Esophagus muscularis mucosa (tissue), 4 donors: ENCODE results near the gene NOSTRIN. TPM values are rescaled to one million over a fixed set of nuclear protein-coding genes. Genes with fewer than 3 reads are reported as not detected.

Source experiments
- DNase-seq: peaks from one replicate; pipeline ENCODE4 v3.0.0-alpha.2; 2017; ENCODE audit errors: extremely low spot score
- H3K27ac ChIP-seq, 4 donors: fragments of 200-600 bp; sonication (generic); replicated peaks in 1 of 4; 1 replicate in 3 of 4; 2 replicates in 1 of 4; pipeline ENCODE4 v1.5.1; 2016 to 2019; ENCODE audit warnings: mild to moderate bottlenecking in 1 of 4
- H3K27me3 ChIP-seq, 4 donors: fragments of 200-600 bp; sonication (generic); one replicate each; pipeline versions ENCODE4 v1.5.1 to v1.6.0; 2016 to 2019
- H3K36me3 ChIP-seq, 4 donors: fragments of 200-600 bp; sonication (generic); one replicate each; pipeline ENCODE4 v1.5.1; 2016 to 2019
- H3K4me1 ChIP-seq, 4 donors: fragments of 200-600 bp; sonication (generic); one replicate each; pipeline ENCODE4 v1.5.1; 2016 to 2019
- H3K4me3 ChIP-seq, 4 donors: fragments of 200-600 bp; sonication (generic); 1 replicate in 2 of 4; 2 replicates in 2 of 4; pipeline ENCODE4 v1.5.1; 2016 to 2019; ENCODE audit warnings: mild to moderate bottlenecking in 4 of 4, moderate library complexity in 1 of 4
- H3K9me3 ChIP-seq, 4 donors: fragments of 200-600 bp; sonication (generic); 1 replicate in 3 of 4; 2 replicates in 1 of 4; pipeline ENCODE4 v1.5.1; 2016 to 2019
- CTCF ChIP-seq, 3 experiments: fragments of 200-600 bp in 2 of 3; fragments of 450-650 bp in 1 of 3; sonication (generic) in 2 of 3; IDR thresholded peaks; one replicate each; pipeline ENCODE4 v1.5.1; 2017 to 2019; ENCODE audit warnings: antibody characterized with exemption in 3 of 3, mild to moderate bottlenecking in 2 of 3, moderate library complexity in 1 of 3
- EP300 ChIP-seq: sonication (generic); formaldehyde crosslinking; IDR thresholded peaks from one replicate; pipeline ENCODE4 v1.6.1; 2017; ENCODE audit warnings: antibody characterized with exemption
- POLR2A ChIP-seq: fragments of 450-650 bp; IDR thresholded peaks from one replicate; pipeline ENCODE4 v1.6.1; 2017; ENCODE audit warnings: antibody characterized with exemption, moderate library complexity, mild to moderate bottlenecking, low read depth
- POLR2AphosphoS5 ChIP-seq, 2 donors: sonication (generic); formaldehyde crosslinking; IDR thresholded peaks; one replicate each; pipeline ENCODE4 v1.6.1; 2017; ENCODE audit warnings: antibody characterized with exemption in 2 of 2
- WGBS: methylation state at CpG from one replicate; pipeline ENCODE4 v1.1.5; 2018; 5-methylcytosine and 5-hydroxymethylcytosine counted together
- intact Hi-C: fragments of 100-400 bp; cut with DNase I; formaldehyde crosslinking; loops from one replicate; pipeline ENCODE4 v1.15.1; 2023
- total RNA-seq, 4 donors: library from RNA; depleted of rRNA; stranded (reverse); fragments of >200 nt; gene quantifications; one replicate each; pipeline versions ENCODE4 v1.1.0 to v1.2.1, GENCODE V29; 2016

NOSTRIN gene
- total RNA-seq, 4 donors from 2014 or later, result 6.6 to 21.5 (median 16.2) TPM

DNA sequence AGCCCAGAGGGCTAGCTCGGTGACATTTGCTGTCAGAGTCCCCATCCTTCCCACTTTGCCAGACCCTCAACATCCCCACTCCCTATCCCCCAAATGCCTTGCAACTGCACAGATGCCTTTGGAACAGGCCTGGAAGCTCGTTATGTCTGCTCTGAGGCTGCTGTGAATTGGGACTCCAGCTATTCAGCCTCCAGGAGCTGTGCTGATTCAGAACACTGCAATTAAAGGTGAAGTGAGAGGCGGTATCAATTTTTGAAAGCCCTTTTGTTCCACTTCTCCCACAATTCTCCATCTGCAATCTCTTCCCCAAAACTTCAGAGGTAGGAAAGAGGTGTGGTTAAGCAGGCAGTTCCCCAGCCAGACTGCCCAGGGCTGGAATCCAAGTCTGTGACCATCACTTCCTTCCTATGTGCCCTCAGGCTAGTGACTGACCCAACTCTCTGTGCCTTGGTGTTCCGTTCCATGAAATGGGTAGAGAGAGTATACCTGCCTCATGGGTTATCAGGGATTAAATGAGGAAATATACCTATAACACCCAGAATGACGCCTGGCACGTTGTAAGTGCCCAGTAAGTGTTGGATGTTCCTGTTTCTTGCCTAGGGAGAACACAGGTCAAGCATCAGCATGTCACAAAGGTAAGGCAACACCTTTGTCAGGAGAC is 17.5 kb downstream of the NOSTRIN start:
- no peak for DNase-seq
- no peak overlapping the region for H3K4me3 ChIP-seq
- H3K27me3 ChIP-seq, result no peaks in the 10 kb centered on the region
- TF ChIP-seq CTCF (IDR thresholded peaks at IDR 0.05), result no peak
- TF ChIP-seq POLR2A, result no peak
- TF ChIP-seq EP300, result no peak
- intact Hi-C loops, result no loop called here
- H3K36me3 ChIP-seq, result peaks cover 0 to 13% (median 0%) of the 10 kb centered on the region in 4 donors
- WGBS, result 85% methylated on average over 6 of the region's 6 CpGs
- peaks cover 0 to 11% (median 0%) of the 10 kb centered on the region in 4 donors for H3K4me1 ChIP-seq
- no peaks in the 10 kb centered on the region for H3K9me3 ChIP-seq
- H3K27ac ChIP-seq, result no peak overlapping the region

GRCh38 chr2:168821577-168821976 is 19.1 kb downstream of the NOSTRIN start:
- 95% methylated on average over 8 of the region's 8 CpGs for WGBS
- no peak for DNase-seq
- H3K4me1 ChIP-seq, result peaks cover 0 to 11% (median 0%) of the 10 kb centered on the region in 4 donors
- H3K9me3 ChIP-seq, result no peaks in the 10 kb centered on the region
- no peak overlapping the region for H3K4me3 ChIP-seq
- peaks cover 0 to 15% (median 0%) of the 10 kb centered on the region in 4 donors for H3K36me3 ChIP-seq
- TF ChIP-seq POLR2AphosphoS5 (IDR thresholded peaks at IDR 0.05) (no peak), EP300 (no peak), CTCF (IDR thresholded peaks at IDR 0.05) (no peak)
- no peaks in the 10 kb centered on the region for H3K27me3 ChIP-seq
- intact Hi-C loops, result no loop called here
- no peak overlapping the region for H3K27ac ChIP-seq

- intact Hi-C loops, result no loop called here
- no peaks in the 10 kb centered on the region for H3K9me3 ChIP-seq
- DNase-seq, result no peak
- no peak overlapping the region for H3K27ac ChIP-seq
- 92% methylated on average over 1 of the region's 1 CpG for WGBS
- H3K4me3 ChIP-seq, result no peak overlapping the region
- no peak for TF ChIP-seq EP300
- TF ChIP-seq POLR2A, result no peak
- TF ChIP-seq POLR2AphosphoS5 (IDR thresholded peaks at IDR 0.05), result no peak
- TF ChIP-seq CTCF (IDR thresholded peaks at IDR 0.05), result no peak
- H3K36me3 ChIP-seq, result peaks cover 0 to 18% (median 0%) of the 10 kb centered on the region in 4 donors
- peaks cover 0 to 11% (median 0%) of the 10 kb centered on the region in 4 donors for H3K4me1 ChIP-seq
- H3K27me3 ChIP-seq, result no peaks in the 10 kb centered on the region
These were observed 19.6 kb downstream of the NOSTRIN start for GRCh38 chr2:168821992-168822391.

DNA sequence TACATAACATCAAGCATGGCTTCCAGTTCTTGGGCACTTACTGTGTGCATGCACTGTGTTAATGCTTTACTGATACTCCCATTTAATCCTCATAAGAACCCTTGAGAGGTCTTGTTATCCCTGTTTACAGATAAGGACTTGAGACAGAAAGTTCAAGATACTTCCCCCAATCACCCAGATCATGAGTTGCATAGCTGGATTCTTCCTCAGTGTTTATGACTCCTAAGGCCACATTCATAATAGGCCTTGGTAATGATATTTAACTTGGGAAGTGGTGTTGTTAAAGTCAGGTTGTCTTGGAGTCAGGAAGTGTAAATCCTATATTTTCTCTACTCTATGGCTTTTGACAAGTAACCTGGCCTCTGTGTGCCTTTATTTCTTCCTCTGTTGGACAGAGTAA is 22.7 kb downstream of the NOSTRIN start:
- H3K4me1 ChIP-seq, result no peaks in the 10 kb centered on the region
- TF ChIP-seq POLR2AphosphoS5 (IDR thresholded peaks at IDR 0.05) (no peak), CTCF (IDR thresholded peaks at IDR 0.05) (no peak), POLR2A (no peak), EP300 (no peak)
- H3K27me3 ChIP-seq, result no peaks in the 10 kb centered on the region
- H3K36me3 ChIP-seq, result peaks cover 0 to 37% (median 0%) of the 10 kb centered on the region in 4 donors
- H3K27ac ChIP-seq, result no peak overlapping the region
- no peaks in the 10 kb centered on the region for H3K9me3 ChIP-seq
- intact Hi-C loops, result no loop called here
- no peak for DNase-seq
- no peak overlapping the region for H3K4me3 ChIP-seq

DNA sequence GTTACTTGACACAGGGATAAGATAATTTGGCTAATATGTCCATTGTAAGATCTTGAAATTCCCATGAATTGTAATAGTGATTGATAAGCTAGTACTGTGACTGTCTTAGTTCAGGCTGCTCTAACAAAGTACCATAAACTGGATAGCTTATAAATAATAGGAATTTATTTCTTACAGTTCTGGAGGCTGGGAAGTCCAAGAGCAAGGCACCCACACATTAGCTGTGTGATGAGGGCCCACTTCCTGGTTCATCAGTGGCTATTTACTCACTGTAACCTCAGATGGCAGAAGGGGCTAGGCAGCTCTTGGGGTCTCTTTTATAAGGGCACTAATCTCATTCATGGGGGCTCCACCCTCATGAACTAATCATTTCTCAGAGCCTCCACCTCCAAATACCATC is 28.5 kb downstream of the NOSTRIN start:
- Histone ChIP-seq H3K36me3 (peaks cover 0 to 80% (median under 1%) of the 10 kb centered on the region in 4 donors), H3K4me3 (no peak overlapping the region), H3K27me3 (no peaks in the 10 kb centered on the region), H3K4me1 (no peaks in the 10 kb centered on the region), H3K9me3 (no peaks in the 10 kb centered on the region), H3K27ac (no peak overlapping the region)
- intact Hi-C loops, result no loop called here
- TF ChIP-seq POLR2AphosphoS5 (IDR thresholded peaks at IDR 0.05), result no peak
- no peak for DNase-seq
